RWPE1 (cell line): Measurements from ENCODE around the gene CD244.

Source experiments
- CTCF ChIA-PET: fragments of 350-600 bp; sonication (Branson Sonifier 250); formaldehyde crosslinking; extraction: SDS; loops from one replicate; lab custom pipeline; 2021; lab: Yijun Ruan, JAX
- POLR2A ChIA-PET: fragments of 400-600 bp; formaldehyde crosslinking; extraction: SDS; loops from one replicate; lab custom pipeline; 2020; ENCODE audit warnings: antibody characterized with exemption; ENCODE audit not compliant: low non-redundant PET; lab: Yijun Ruan, JAX
- DNase-seq: peaks from one replicate; pipeline ENCODE4 v3.0.0; 2012; ENCODE audit warnings: low spot score
- H3K27ac ChIP-seq: fragments of 450-650 bp; 2 replicates; pipeline ENCODE4 v1.5.1; 2017
- CTCF ChIP-seq: fragments of 450-650 bp; conservative IDR thresholded peaks from 2 replicates; pipeline ENCODE4 v1.5.1; 2017; ENCODE audit warnings: low read depth, mild to moderate bottlenecking

The CD244 gene

GRCh38 chr1:160850993-160851392 lies 11.7 kb downstream of the CD244 start:
- CTCF ChIA-PET = interaction anchor here (0.5 kb wide), 1 partner anchor 23 kb away, joined by 3 read pairs; no protein-coding TSS in a partner anchor
- H3K27ac ChIP-seq = no peak overlapping the region
- DNase-seq = no peak
- no peak for TF ChIP-seq CTCF
- POLR2A ChIA-PET = no interaction called here

GRCh38 chr1:160850541-160850940 lies 12.1 kb downstream of the CD244 start:
- H3K27ac ChIP-seq = no peak overlapping the region
- no peak for TF ChIP-seq CTCF
- no peak for DNase-seq
- POLR2A ChIA-PET = no interaction called here
- CTCF ChIA-PET = interaction anchor here (0.5 kb wide), 1 partner anchor 23 kb away, joined by 3 read pairs; no protein-coding TSS in a partner anchor

GRCh38 chr1:160846281-160846680 lies 16.4 kb downstream of the CD244 start:
- DNase-seq = no peak
- H3K27ac ChIP-seq = no peak overlapping the region
- no peak for TF ChIP-seq CTCF
- ChIA-PET POLR2A (no interaction called here), CTCF (no interaction called here)

- no peak for DNase-seq
- TF ChIP-seq CTCF = no peak
- CTCF ChIA-PET = interaction anchor here (0.6 to 1.7 kb wide), 2 partner anchors 10 to 1647 kb away, joined by 3 to 10 read pairs; no protein-coding TSS in a partner anchor
- no peak overlapping the region for H3K27ac ChIP-seq
- POLR2A ChIA-PET = no interaction called here
These were observed 18.0 kb downstream of the CD244 start for GRCh38 chr1:160844447-160845232.

GRCh38 chr1:160841079-160841478 lies 21.6 kb downstream of the CD244 start:
- DNase-seq = no peak
- ChIA-PET POLR2A (no interaction called here), CTCF (no interaction called here)
- no peak overlapping the region for H3K27ac ChIP-seq
- no peak for TF ChIP-seq CTCF

GRCh38 chr1:160839746-160840145 lies 22.9 kb downstream of the CD244 start:
- ChIA-PET CTCF (no interaction called here), POLR2A (interaction anchor here (0.6 kb wide), 1 partner anchor 882 kb away, joined by 4 read pairs; no protein-coding TSS in a partner anchor)
- TF ChIP-seq CTCF = no peak
- H3K27ac ChIP-seq = no peak overlapping the region
- DNase-seq = no peak
